ENCODE measurements around the gene KIF16B. TPM values are rescaled to one million over a fixed set of nuclear protein-coding genes. Genes with fewer than 3 reads are reported as not detected.

KIF16B gene
- total and polyA plus RNA-seq, 10 of the 15 experiments (the other 5 are each of a cell fraction or from before 2014, with no cell fraction given) = 0.21 to 5.2 (median 3.0) TPM

GRCh38 chr20:16588241-16588640 lies 15.0 kb upstream of the KIF16B start:
- no peaks in the 10 kb centered on the region for H3K27me3 ChIP-seq (replicated peaks in 1 of 2; ENCODE audit: control insufficient read depth in 2 of 2, insufficient read depth in 2 of 2, low read length in 1 of 2)
- POLR2A ChIA-PET = no interaction called here
- CTCF ChIA-PET = no interaction called here
- H3K36me3 ChIP-seq (ENCODE audit: control insufficient read depth in 2 of 2, insufficient read depth in 2 of 2, low read length in 1 of 2) = no peaks in the 10 kb centered on the region
- no peak overlapping the region for H3K4me3 ChIP-seq
- H4K20me1 ChIP-seq (ENCODE audit: control insufficient read depth, insufficient read depth) = no peaks in the 10 kb centered on the region
- no peak overlapping the region for H3K9ac ChIP-seq (ENCODE audit: control insufficient read depth, insufficient read depth, low read length)
- 8% methylated on average over 5 of the region's 5 CpGs for WGBS (ENCODE audit: insufficient coverage, insufficient replicate concordance, low lambda C conversion rate, missing lambda C conversion rate)
- BruUV-seq (replicated peaks) = no TSS peak
- H3K4me1 ChIP-seq (ENCODE audit: control insufficient read depth, insufficient read depth, low read length) = no peaks in the 10 kb centered on the region
- no peaks in the 10 kb centered on the region for H3K79me2 ChIP-seq (ENCODE audit: control insufficient read depth, insufficient read depth, low read length)
- H3K27ac ChIP-seq (ENCODE audit: control insufficient read depth, insufficient read depth) = no peak overlapping the region
- H3K4me2 ChIP-seq (ENCODE audit: control insufficient read depth, insufficient read depth) = no peak overlapping the region
- RAD21 ChIA-PET (ENCODE audit: unreplicated experiment) = no interaction called here
- no peak for TF ChIP-seq ETV6 (conservative IDR thresholded peaks at IDR 0.05 in 1 of 2, IDR thresholded peaks at IDR 0.05 in 1 of 2; ENCODE audit: borderline replicate concordance in 1 of 2, low read depth in 1 of 2)
- no peak for TF ChIP-seq LARP7 (IDR thresholded peaks at IDR 0.05)
- no peak for TF ChIP-seq MEF2B (IDR thresholded peaks at IDR 0.05; ENCODE audit: partially characterized antibody, poor library complexity, severe bottlenecking)
- TF ChIP-seq TBL1XR1 (IDR thresholded peaks at IDR 0.05; ENCODE audit: low read depth, low read length) = no peak
- TF ChIP-seq EGR1 (IDR thresholded peaks at IDR 0.05; ENCODE audit: borderline replicate concordance in 1 of 2, low read depth in 2 of 2, low read length in 2 of 2) = no peak
- TF ChIP-seq GATAD2B (conservative IDR thresholded peaks at IDR 0.05; ENCODE audit: low read depth) = no peak
- no peak for TF ChIP-seq IRF5 (IDR thresholded peaks at IDR 0.05; ENCODE audit: borderline replicate concordance)
- no peak for TF ChIP-seq CBX3 (IDR thresholded peaks at IDR 0.05; ENCODE audit: borderline replicate concordance, low read depth)
- no peak for FAIRE-seq
- DNase-seq (ENCODE audit: low read depth, low spot score) = no peak
- H2AFZ ChIP-seq (ENCODE audit: control insufficient read depth, low read depth, low read length) = no peak overlapping the region
- intact Hi-C loops (cut with micrococcal nuclease; ENCODE audit: unreplicated experiment) = no loop called here
- ATAC-seq = no peak
- SMC1A ChIA-PET (ENCODE audit: uncharacterized antibody, unreplicated experiment) = interaction anchor here (0.8 kb wide), 1 partner anchor 13 kb away, joined by 3 read pairs; no protein-coding TSS in a partner anchor
- in situ Hi-C loops (cut with MboI) = no loop called here
- no peaks in the 10 kb centered on the region for H3K9me3 ChIP-seq (replicated peaks; ENCODE audit: control insufficient read depth, insufficient read depth, low read length)

Data from GM12878 (cell line).